Astrocyte (in vitro differentiated cells and primary cell): Measurements from ENCODE around the gene CNKSR2.

ENCODE experiments used
- CTCF ChIP-seq: IDR thresholded peaks from 2 replicates; pipeline ENCODE4 v1.5.1; 2011; ENCODE audit warnings: low read depth, mild to moderate bottlenecking, inconsistent platforms, low read length, moderate library complexity; ENCODE audit not compliant: insufficient read depth
- EZH2 ChIP-seq: IDR thresholded peaks from 2 replicates; pipeline ENCODE4 v1.6.1; 2012; ENCODE audit warnings: mild to moderate bottlenecking, low read length, inconsistent platforms; ENCODE audit not compliant: insufficient read depth

DNA sequence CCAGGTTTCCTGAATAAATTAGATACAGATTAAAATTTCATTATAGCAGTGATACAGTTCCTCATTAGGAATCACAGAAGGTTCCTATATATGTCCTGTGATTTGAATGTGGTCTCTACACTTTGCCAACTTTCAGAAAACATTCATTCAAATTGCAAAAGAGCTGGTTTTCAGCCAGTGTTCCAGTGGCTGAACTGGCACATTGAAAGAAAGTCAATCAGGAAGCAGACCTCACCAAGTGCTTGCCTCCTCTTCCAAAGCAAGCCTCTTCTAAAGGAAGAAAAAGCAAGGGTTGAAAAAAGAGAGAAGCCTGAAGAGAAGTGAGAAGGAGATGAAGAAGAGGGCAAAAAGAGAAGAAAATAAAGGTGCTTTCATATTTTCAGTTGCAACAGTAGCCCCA is 271.2 kb downstream of the CNKSR2 start:
- TF ChIP-seq CTCF = no peak
- no peak for TF ChIP-seq EZH2
